Kidney (tissue), 14 donors: ENCODE results near the gene STX10. TPM values are rescaled to one million over a fixed set of nuclear protein-coding genes. Genes with fewer than 3 reads are reported as not detected.

Experiments
- DNase-seq, 5 donors: peaks; one replicate each; pipeline ENCODE4 v3.0.0-alpha.2; 2013 to 2020
- FAIRE-seq: peaks from 2 replicates; lab custom pipeline; 2012; peaks lifted over from hg19 to GRCh38; lab: Jason Lieb, UNC
- H3K27ac ChIP-seq, 2 donors: one replicate each; pipeline ENCODE4 v1.7.0; 2013; ENCODE audit warnings: low read depth in 2 of 2, low read length in 2 of 2, inconsistent platforms in 1 of 2
- H3K27me3 ChIP-seq: one replicate; pipeline ENCODE4 v1.7.1; 2013; ENCODE audit warnings: low read length, inconsistent platforms; ENCODE audit not compliant: control insufficient read depth, insufficient read depth
- H3K36me3 ChIP-seq, 3 donors: one replicate each; pipeline versions ENCODE4 v1.7.0 to v1.7.1; 2013; ENCODE audit warnings: low read length in 3 of 3, control low read depth in 1 of 3, inconsistent platforms in 1 of 3; ENCODE audit not compliant: insufficient read depth in 3 of 3, control insufficient read depth in 2 of 3
- H3K4me1 ChIP-seq, 3 donors: one replicate each; pipeline versions ENCODE4 v1.7.0 to v1.7.1; 2013; ENCODE audit warnings: low read length in 3 of 3, inconsistent platforms in 1 of 3, low read depth in 1 of 3; ENCODE audit not compliant: control insufficient read depth in 2 of 3, insufficient read depth in 2 of 3
- H3K4me3 ChIP-seq, 3 donors: one replicate each; pipeline versions ENCODE4 v1.7.0 to v1.8.1; 2013; ENCODE audit warnings: low read length in 3 of 3, control low read depth in 1 of 3, inconsistent platforms in 1 of 3
- H3K9ac ChIP-seq, 3 donors: one replicate each; pipeline versions ENCODE4 v1.7.0 to v1.7.1; 2013; ENCODE audit warnings: low read length in 3 of 3, control low read depth in 1 of 3, inconsistent platforms in 1 of 3
- H3K9me3 ChIP-seq, 3 donors: one replicate each; pipeline versions ENCODE4 v1.7.0 to v1.7.1; 2013; ENCODE audit warnings: low read length in 3 of 3, control low read depth in 1 of 3, inconsistent platforms in 1 of 3; ENCODE audit not compliant: control insufficient read depth in 2 of 3, insufficient read depth in 1 of 3
- intact Hi-C: fragments of 100-400 bp; cut with DNase I; formaldehyde crosslinking; loops from one replicate; pipeline ENCODE4 v1.11.1; 2022
- polyA plus RNA-seq: library from polyadenylated mRNA; stranded (reverse); fragments of 350-450 nt; fragmentation: Illumina TruSeq; extraction: RNeasy Lipid Tissue Mini Kit (QIAGEN cat#74804); gene quantifications from one replicate; pipeline ENCODE4 v1.2.3, GENCODE V29; 2014; ENCODE audit warnings: low read depth, low replicate concordance; ENCODE audit not compliant: insufficient read depth
- total RNA-seq: library from RNA; stranded (reverse); fragmentation: NEBNext Ultra II Directional; extraction: Animal tissue kit (Norgen Biotek cat#: 25700); gene quantifications from one replicate; pipeline ENCODE4 v1.2.1, GENCODE V29; 2021
- TF ChIP-seq, protein P1 (sequence below): IDR thresholded peaks from 3 replicates; pipeline ENCODE4 v1.5.1; 2012; ENCODE audit warnings: mild to moderate bottlenecking, moderate library complexity, borderline replicate concordance; ENCODE audit not compliant: insufficient read depth; ENCODE audit errors: extremely low read depth
- donor health status: control.
- donor health status: control.
- donor health status: control.
- donor health status: control.
- donor health status: control.
- donor health status: DM: yes; HTN: yes; CAD: no.
- donor health status: Normal renal cell carcinoma (clear cell type).

STX10 gene
- total and polyA plus RNA-seq, 2 donors from 2014 or later: 39.5 to 52.9 TPM

DNA sequence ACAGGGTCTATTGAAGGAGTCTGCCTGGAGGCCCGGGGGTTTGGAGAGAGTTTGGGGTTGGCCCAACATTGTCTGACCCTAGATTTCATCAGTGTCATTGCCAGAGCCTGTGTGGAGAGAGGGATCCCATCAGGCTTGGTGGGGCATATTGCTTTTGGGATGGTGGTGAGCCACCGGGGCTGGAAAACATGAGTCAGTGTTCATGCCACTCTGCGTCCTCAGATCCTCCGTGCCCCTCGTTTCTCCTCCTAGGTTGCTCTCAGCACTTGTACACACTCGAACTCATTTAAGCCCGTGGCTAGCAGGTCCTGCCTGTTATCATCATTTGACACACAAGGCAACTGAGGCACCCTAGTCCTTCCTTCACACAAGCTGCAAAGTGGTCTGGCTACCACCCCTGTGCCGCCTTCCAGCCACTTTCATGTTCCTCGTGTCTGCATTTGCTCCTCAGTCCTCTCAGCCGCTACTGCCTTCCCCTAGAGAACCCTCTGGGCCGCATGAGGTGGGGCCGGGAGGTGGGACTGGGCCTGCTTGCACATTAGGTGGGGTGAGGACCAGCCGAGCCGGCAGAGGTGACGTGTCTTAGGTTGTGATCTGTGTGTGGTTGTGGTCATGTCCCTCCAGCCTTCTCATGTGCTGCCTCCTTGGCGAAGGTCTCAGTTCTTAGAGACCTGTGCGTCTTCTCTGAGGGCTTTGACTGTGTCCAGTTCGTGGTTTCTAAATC lies 28.5 kb downstream of the STX10 start:
- Histone ChIP-seq H3K4me3 (no peak overlapping the region), H3K36me3 (peaks cover 0 to 3% (median 0%) of the 10 kb centered on the region in 3 donors), H3K9ac (no peak overlapping the region), H3K27me3 (no peaks in the 10 kb centered on the region), H3K27ac (no peak overlapping the region), H3K9me3 (no peaks in the 10 kb centered on the region), H3K4me1 (peaks cover 2 to 27% (median 8%) of the 10 kb centered on the region in 3 donors)
- intact Hi-C loops: no loop called here
- DNase-seq (no peak), FAIRE-seq (no peak)
- TF ChIP-seq, protein P1, sequence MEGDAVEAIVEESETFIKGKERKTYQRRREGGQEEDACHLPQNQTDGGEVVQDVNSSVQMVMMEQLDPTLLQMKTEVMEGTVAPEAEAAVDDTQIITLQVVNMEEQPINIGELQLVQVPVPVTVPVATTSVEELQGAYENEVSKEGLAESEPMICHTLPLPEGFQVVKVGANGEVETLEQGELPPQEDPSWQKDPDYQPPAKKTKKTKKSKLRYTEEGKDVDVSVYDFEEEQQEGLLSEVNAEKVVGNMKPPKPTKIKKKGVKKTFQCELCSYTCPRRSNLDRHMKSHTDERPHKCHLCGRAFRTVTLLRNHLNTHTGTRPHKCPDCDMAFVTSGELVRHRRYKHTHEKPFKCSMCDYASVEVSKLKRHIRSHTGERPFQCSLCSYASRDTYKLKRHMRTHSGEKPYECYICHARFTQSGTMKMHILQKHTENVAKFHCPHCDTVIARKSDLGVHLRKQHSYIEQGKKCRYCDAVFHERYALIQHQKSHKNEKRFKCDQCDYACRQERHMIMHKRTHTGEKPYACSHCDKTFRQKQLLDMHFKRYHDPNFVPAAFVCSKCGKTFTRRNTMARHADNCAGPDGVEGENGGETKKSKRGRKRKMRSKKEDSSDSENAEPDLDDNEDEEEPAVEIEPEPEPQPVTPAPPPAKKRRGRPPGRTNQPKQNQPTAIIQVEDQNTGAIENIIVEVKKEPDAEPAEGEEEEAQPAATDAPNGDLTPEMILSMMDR: no peak

- no peaks in the 10 kb centered on the region for H3K27me3 ChIP-seq
- FAIRE-seq (no peak), DNase-seq (no peak)
- no peak overlapping the region for H3K27ac ChIP-seq
- no peak overlapping the region for H3K4me3 ChIP-seq
- H3K9me3 ChIP-seq: no peaks in the 10 kb centered on the region
- peak overlapping the region in 1 of 3 donors; percentile 5 for H3K9ac ChIP-seq
- TF ChIP-seq, protein P1: no peak
- H3K36me3 ChIP-seq: no peaks in the 10 kb centered on the region
- H3K4me1 ChIP-seq: peaks cover 2 to 32% (median 10%) of the 10 kb centered on the region in 3 donors
- intact Hi-C loops: no loop called here
Measured at GRCh38 chr19:13120817-13121216, 29.4 kb downstream of the STX10 start.

DNA sequence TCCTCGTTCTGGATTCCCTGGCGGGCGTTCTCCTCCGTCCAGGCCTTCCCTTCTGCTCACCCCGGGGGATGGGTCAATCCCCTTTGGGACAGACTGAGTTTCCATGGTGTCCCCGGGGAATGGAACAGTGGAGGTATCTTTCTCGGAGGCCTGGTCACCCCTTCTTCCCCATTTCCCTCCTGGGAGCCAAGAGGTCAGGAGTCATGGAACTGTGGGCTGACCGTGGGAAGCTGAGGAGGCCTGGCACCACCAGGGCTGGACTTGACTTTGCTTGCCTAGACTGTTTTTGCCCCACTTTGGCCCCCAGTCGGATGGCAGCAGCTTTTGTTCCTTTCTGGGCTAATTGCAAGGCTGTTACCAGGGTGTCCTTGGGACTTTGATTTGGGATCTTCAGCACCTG lies 30.1 kb downstream of the STX10 start:
- H3K36me3 ChIP-seq: no peaks in the 10 kb centered on the region
- no peak for FAIRE-seq

More for the DNA sequence above, 30.1 kb downstream of the STX10 start:
- Histone ChIP-seq H3K4me1 (peaks cover 2 to 34% (median 14%) of the 10 kb centered on the region in 3 donors), H3K27me3 (no peaks in the 10 kb centered on the region), H3K9me3 (no peaks in the 10 kb centered on the region), H3K4me3 (no peak overlapping the region), H3K9ac (peak overlapping the region in 1 of 3 donors; percentile 59), H3K27ac (no peak overlapping the region)
- no peak for DNase-seq
- intact Hi-C loops: no loop called here
- TF ChIP-seq, protein P1: no peak
